NCI-H1105 treated with DMSO at 0.1 percent for 48 hours (cell line): ENCODE measurements around the gene ZNF639.

Experiments used
- DNase-seq: peaks from one replicate; lab custom pipeline; 2025; lab: John Stamatoyannopoulos, UW

The ZNF639 gene

GRCh38 chr3:179318876-179319275, 4.0 kb upstream of the ZNF639 start:
- no peak for DNase-seq

DNA sequence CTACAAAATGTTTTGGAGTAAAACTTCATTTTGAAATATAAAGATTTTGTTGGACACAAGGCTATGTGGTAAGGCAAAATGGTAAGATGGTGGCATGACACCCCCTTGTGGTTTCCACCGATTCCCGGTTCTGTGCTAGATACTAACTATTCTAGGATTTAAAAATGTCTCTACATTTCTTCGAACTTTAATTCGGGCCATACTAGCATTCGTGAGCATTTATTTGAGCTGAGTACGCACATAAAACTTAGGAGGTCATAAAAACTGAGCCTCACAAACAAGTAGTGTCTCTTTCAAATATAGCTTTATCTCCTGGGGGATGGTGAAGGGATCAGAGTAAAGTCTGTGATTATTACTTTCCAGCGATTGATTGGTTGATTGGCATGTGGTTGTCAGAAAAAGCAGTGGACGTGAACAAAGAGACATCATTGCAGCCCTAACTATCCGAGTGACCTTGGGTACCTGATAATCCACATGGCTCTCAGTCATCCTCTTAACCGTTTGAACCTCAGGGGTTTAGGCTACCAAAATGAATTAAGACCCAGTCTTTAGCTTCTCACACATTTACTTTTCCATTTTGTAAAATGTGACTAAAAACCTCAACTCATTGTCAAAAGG, 1.1 kb upstream of the ZNF639 start:
- DNase-seq: peak; percentile 36

DNA sequence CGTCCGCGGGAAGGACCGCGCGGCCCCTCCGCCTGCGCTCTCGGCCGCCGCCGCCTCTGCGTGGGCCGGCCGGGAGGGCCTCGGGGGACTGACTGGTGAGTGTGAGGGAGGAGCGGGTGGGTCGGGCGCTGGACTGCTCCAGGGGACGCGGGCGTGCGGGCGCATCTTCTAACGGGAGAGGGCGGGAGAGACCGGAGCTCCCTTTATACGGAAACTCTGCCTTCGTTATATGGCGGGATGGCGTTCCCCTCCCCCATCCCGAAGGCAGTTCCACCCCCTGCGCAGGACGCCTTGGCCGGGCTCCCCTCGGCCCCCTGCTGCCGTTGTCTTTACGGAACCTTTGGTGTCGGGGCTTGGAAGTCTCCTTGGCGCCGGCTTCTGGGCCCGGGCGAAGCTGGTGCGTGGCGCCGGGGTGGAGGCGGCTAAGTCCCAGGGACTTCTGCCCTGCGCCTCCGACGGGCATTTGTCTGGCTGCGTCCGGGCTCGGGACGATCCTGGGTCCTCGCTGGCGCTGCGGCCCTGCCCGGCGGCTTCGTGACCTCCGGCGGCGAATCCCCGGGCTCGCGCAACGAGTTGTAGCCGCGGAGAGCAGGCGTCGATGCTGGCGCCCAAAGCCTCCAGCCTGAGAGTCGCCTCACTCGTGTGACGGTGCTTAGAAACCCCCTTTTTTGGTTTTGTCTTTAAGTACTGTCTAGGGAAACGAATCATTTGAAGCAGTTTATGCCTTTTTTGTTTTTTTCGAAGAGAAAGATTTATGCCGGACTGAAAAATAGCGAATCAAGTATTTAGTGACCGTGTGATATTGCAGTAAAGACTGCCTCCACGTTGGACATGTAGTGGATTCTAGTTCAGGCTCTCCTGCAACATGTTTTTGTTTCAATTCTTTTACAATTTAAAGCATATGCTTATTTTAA, 623 bp downstream of the ZNF639 start:
- peak; percentile 69 for DNase-seq

- no peak for DNase-seq
These were observed 1.5 kb downstream of the ZNF639 start for GRCh38 chr3:179324270-179324754.

- DNase-seq: no peak
These were observed 7.6 kb downstream of the ZNF639 start for GRCh38 chr3:179330438-179330837.

DNA sequence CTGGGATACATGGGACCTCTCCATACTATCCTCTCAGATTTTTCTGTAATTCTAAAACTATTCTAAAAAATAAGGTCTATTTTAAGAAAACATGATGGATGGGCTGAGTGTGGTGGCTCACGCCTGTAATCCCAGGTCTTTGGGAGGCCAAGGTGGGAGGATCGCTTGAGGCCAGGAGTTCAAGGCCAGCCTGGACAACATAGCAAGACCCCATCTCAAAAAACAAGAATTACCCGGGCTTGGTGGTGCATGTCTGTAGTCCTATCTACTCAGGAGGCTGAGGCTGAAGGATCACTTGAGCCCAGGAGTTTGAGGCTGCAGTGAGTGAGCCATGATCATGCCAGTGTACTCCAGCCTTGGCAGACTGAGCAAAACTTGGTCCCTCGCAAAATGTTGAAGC, 9.4 kb downstream of the ZNF639 start:
- DNase-seq: no peak

DNA sequence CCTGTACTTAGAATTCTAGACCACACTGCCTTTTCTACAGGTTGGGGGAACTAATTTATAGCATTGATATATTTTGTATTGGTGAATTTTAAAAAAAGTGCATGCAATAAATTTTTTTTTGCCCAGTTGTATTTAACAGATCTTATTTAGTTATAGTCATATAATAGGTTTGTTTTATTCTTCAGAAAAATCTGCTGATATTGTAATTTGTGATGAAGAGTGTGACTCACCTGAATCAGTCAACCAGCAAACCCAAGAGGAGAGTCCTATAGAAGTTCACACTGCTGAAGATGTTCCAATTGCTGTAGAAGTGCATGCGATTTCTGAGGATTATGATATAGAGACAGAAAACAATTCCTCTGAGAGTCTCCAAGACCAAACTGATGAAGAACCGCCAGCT, 10.3 kb downstream of the ZNF639 start:
- DNase-seq: no peak

DNA sequence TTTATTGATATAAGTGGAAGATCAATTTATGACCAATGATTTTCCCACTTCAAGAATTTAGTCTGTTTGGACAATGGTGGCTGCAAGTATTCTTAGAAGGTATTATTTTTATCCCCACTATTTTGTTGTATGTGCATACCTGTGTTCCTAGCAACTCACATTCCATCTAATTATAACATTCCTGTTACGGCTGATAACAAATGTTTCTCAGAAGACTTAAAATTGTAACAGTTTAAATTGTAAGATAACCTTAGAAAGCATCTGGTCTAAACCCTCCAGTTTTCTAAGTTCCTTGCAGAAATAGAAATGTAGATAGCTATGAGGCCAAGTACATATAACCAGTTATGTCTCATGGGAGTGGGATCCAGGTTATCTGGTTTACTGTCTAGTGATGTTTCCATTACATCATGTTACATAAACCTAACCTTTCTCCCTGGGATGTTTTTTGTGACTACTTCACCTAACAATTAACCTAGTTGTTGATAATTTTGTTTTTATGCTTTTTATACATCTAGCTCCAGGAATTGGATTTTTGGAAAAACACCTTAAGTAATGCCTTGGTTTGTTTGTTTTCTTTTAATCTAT, 13.6 kb downstream of the ZNF639 start:
- no peak for DNase-seq

- DNase-seq: peak; percentile 99
These were observed 24.7 kb downstream of the ZNF639 start, which contains the start of gene MFN1 for GRCh38 chr3:179347345-179348194. Gene MFN1, plus strand, starts transcription at chr3:179347709. Its CDS starts 1,143 bp downstream, at chr3:179348852.

GRCh38 chr3:179348325-179349013, 25.6 kb downstream of the ZNF639 start:
- DNase-seq: no peak

GRCh38 chr3:179355996-179356395, 33.2 kb downstream of the ZNF639 start:
- DNase-seq: no peak

- no peak for DNase-seq
These were observed 40.5 kb downstream of the ZNF639 start for GRCh38 chr3:179363332-179363731.

DNA sequence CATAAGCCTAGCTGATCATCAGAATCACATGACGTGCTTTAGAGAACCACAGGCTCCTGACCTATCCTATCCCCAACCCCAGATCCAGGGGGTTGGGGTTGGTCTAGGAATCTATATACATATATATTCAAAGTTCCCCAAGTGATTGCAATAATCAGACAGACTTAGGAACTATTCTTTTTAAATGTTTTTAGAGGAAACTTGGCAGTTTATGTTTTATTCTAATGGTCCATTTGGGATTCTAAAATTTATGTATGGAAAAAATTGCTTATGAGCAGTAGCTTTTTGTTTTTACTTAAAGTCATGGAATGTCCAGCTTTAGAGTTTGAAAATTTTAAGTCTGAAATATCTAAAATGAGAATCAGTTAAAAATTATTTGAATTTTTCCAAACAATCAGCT, 46.8 kb downstream of the ZNF639 start:
- no peak for DNase-seq

- no peak for DNase-seq
These were observed 51.1 kb downstream of the ZNF639 start for GRCh38 chr3:179373938-179374337.

DNA sequence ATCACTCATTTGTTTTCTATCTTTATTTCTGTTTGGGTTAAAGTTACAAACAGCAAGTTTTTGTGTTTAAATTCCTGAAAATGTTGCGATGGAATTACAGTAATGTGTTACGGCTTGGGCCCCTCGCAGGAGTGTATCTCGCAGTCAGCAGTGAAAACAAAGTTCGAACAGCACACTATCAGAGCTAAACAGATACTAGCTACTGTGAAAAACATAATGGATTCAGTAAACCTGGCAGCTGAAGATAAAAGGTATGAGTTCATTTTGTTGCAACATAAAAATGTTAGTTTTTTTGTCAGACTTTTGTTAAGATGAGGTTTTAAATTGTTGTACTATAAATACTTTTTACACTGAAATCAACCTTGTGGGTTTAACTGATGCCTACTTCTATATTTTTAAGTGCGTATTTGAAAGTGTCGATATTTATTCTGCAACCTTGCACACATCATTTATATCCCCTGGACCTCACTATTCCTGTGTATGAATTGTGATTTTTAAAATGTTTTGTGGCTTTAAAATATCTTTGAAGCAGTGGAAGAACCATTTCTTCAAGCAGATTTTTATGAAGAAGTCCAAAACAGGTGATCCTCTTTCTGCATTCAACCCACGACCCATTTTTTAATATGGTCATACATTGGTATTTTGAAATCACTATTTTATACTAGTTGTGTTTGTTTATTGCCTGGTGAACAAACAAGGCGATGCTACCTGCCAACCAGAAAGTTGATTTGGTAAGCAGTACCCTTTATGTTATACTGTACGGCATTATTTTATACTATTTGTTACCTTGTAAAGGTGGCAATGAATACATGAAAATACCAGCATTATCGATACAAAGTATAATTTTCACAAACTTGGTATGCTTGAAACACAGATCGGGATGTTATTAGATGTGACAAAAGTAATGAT, 52.5 kb downstream of the ZNF639 start:
- DNase-seq: no peak

GRCh38 chr3:179376474-179376873, 53.6 kb downstream of the ZNF639 start:
- no peak for DNase-seq
